Neural cell (in vitro differentiated cells): ENCODE measurements around the gene HEBP1. TPM values are rescaled to one million over a fixed set of nuclear protein-coding genes. Genes with fewer than 3 reads are reported as not detected.

ENCODE experiments used
- H2AFZ ChIP-seq: fragments of 200-600, 300-800 bp; sonication (generic), shearing (Covaris generic); 2 replicates; pipeline ENCODE4 v1.6.0; 2014; ENCODE audit warnings: low read depth, mild to moderate bottlenecking, antibody characterized with exemption, low read length, moderate library complexity
- H3F3A ChIP-seq: fragments of 200-600 bp; shearing (Covaris generic); 2 replicates; pipeline ENCODE4 v1.6.1; 2016; ENCODE audit warnings: mild to moderate bottlenecking, moderate library complexity, mixed read lengths, antibody characterized with exemption, low read length; ENCODE audit not compliant: insufficient read depth, poor library complexity, severe bottlenecking
- H3K27ac ChIP-seq: fragments of 200-600, 300-800 bp; sonication (generic), shearing (Covaris generic); 2 replicates; pipeline ENCODE4 v1.5.1; 2014; ENCODE audit warnings: mild to moderate bottlenecking, low read length, moderate library complexity
- H3K27me3 ChIP-seq: fragments of 300-800, 200-600 bp; sonication (generic), shearing (Covaris generic); 2 replicates; pipeline ENCODE4 v1.6.0; 2014; ENCODE audit warnings: mild to moderate bottlenecking, low read depth, low read length, moderate library complexity; ENCODE audit not compliant: insufficient read depth
- H3K36me3 ChIP-seq: fragments of 300-800, 200-600 bp; sonication (generic), shearing (Covaris generic); 2 replicates; pipeline ENCODE4 v1.5.1; 2014; ENCODE audit warnings: mild to moderate bottlenecking, antibody characterized with exemption, low read length, moderate library complexity; ENCODE audit not compliant: insufficient read depth
- H3K4me2 ChIP-seq: fragments of 300-800, 200-600 bp; sonication (generic), shearing (Covaris generic); 2 replicates; pipeline ENCODE4 v1.6.0; 2014; ENCODE audit warnings: mild to moderate bottlenecking, low read length
- H3K4me3 ChIP-seq: fragments of 300-800, 200-600 bp; sonication (generic), shearing (Covaris generic); 2 replicates; pipeline ENCODE4 v1.5.1; 2014; ENCODE audit warnings: mild to moderate bottlenecking, low read length, moderate library complexity
- H3K79me2 ChIP-seq: fragments of 200-600 bp; shearing (Covaris generic); replicated peaks from 2 replicates; pipeline ENCODE4 v1.6.0; 2014; ENCODE audit warnings: mild to moderate bottlenecking, low read length, moderate library complexity; ENCODE audit not compliant: insufficient read depth
- H3K9ac ChIP-seq: fragments of 300-800, 200-600 bp; sonication (generic), shearing (Covaris generic); 2 replicates; pipeline ENCODE4 v1.6.1; 2016; ENCODE audit warnings: mild to moderate bottlenecking, low read length, mixed read lengths
- H3K9me2 ChIP-seq: fragments of 200-600 bp; shearing (Covaris generic); 2 replicates; pipeline ENCODE4 v1.6.1; 2016; ENCODE audit warnings: mild to moderate bottlenecking, low read length, mixed read lengths; ENCODE audit not compliant: insufficient read depth
- H3K9me3 ChIP-seq: fragments of 200-600, 300-800 bp; sonication (generic), shearing (Covaris generic); 2 replicates; pipeline ENCODE4 v1.6.1; 2016; ENCODE audit warnings: mild to moderate bottlenecking, mixed run types, low read length, moderate library complexity, mixed read lengths
- H4K20me1 ChIP-seq: fragments of 200-600 bp; shearing (Covaris generic); 2 replicates; pipeline ENCODE4 v1.6.1; 2016; ENCODE audit warnings: mild to moderate bottlenecking, mixed run types; ENCODE audit not compliant: insufficient read depth
- EP300 ChIP-seq: fragments of 450-650 bp; conservative IDR thresholded peaks from 2 replicates; pipeline ENCODE4 v1.6.1; 2014; ENCODE audit warnings: antibody characterized with exemption, mild to moderate bottlenecking, moderate library complexity; ENCODE audit not compliant: poor library complexity, severe bottlenecking
- EZH2 ChIP-seq: fragments of 200-600, 300-800 bp; shearing (Covaris generic), sonication (generic); IDR thresholded peaks from 2 replicates; pipeline ENCODE4 v1.6.1; 2014; ENCODE audit warnings: antibody characterized with exemption, low read length, borderline replicate concordance, mild to moderate bottlenecking; ENCODE audit not compliant: insufficient read depth, poor library complexity, severe bottlenecking
- MXI1 ChIP-seq: fragments of 450-650 bp; conservative IDR thresholded peaks from 2 replicates; pipeline ENCODE4 v1.6.1; 2014; ENCODE audit warnings: antibody characterized with exemption, mild to moderate bottlenecking; ENCODE audit not compliant: poor library complexity, severe bottlenecking
- RAD21 ChIP-seq: fragments of 450-650 bp; conservative IDR thresholded peaks from 2 replicates; pipeline ENCODE4 v1.6.1; 2014; ENCODE audit warnings: antibody characterized with exemption, mild to moderate bottlenecking, moderate library complexity
- SMC3 ChIP-seq: fragments of 450-650 bp; conservative IDR thresholded peaks from 2 replicates; pipeline ENCODE4 v1.6.1; 2014; ENCODE audit warnings: antibody characterized with exemption, mild to moderate bottlenecking, moderate library complexity; ENCODE audit not compliant: poor library complexity
- TAF1 ChIP-seq: IDR thresholded peaks from 2 replicates; pipeline ENCODE4 v1.6.1; 2012; ENCODE audit warnings: low read depth
- polyA plus RNA-seq: library from polyadenylated mRNA; depleted of rRNA; stranded (reverse); fragments of >200 nt; gene quantifications from 2 replicates; pipeline ENCODE4 v1.2.3, GENCODE V29; 2014
- TF ChIP-seq, protein P1 (sequence below): IDR thresholded peaks from 2 replicates; pipeline ENCODE4 v1.6.1; 2012; ENCODE audit warnings: borderline replicate concordance
- TF ChIP-seq, protein P2 (sequence below): fragments of 450-650 bp; IDR thresholded peaks from 2 replicates; pipeline ENCODE4 v1.5.1; 2014; ENCODE audit warnings: antibody characterized with exemption, mild to moderate bottlenecking, moderate library complexity; ENCODE audit not compliant: poor library complexity, severe bottlenecking

HEBP1 gene
- polyA plus RNA-seq, 1 donor from 2014 or later: 1.2 TPM

DNA sequence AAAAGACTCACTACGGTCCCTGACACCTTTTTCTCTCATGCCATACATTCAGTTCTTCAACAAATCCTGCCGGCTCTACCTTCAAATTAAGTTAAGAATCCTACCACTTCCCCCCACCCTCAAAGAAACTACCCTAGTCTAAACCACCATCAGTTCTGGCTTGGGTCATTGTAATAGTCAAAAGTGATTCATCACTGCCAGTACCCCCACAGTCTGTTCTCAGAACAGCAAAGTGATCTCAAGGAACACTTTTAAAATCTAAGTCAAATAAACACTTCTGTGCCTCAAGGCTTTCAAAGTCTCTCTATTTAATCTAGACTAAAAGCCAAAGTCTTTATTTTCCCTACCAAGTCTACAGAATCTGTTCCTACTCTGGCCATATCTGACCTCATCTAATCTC is 32.1 kb upstream of the HEBP1 start:
- H2AFZ ChIP-seq: no peak overlapping the region
- H3K9me3 ChIP-seq: no peaks in the 10 kb centered on the region
- no peak overlapping the region for H3K9ac ChIP-seq
- no peaks in the 10 kb centered on the region for H3K79me2 ChIP-seq
- no peaks in the 10 kb centered on the region for H3F3A ChIP-seq
- no peak overlapping the region for H3K4me3 ChIP-seq
- no peak overlapping the region for H3K4me2 ChIP-seq
- H4K20me1 ChIP-seq: no peaks in the 10 kb centered on the region
- H3K27me3 ChIP-seq: no peaks in the 10 kb centered on the region
- H3K9me2 ChIP-seq: no peaks in the 10 kb centered on the region
- no peak overlapping the region for H3K27ac ChIP-seq
- no peaks in the 10 kb centered on the region for H3K36me3 ChIP-seq
- TF ChIP-seq, protein P1, sequence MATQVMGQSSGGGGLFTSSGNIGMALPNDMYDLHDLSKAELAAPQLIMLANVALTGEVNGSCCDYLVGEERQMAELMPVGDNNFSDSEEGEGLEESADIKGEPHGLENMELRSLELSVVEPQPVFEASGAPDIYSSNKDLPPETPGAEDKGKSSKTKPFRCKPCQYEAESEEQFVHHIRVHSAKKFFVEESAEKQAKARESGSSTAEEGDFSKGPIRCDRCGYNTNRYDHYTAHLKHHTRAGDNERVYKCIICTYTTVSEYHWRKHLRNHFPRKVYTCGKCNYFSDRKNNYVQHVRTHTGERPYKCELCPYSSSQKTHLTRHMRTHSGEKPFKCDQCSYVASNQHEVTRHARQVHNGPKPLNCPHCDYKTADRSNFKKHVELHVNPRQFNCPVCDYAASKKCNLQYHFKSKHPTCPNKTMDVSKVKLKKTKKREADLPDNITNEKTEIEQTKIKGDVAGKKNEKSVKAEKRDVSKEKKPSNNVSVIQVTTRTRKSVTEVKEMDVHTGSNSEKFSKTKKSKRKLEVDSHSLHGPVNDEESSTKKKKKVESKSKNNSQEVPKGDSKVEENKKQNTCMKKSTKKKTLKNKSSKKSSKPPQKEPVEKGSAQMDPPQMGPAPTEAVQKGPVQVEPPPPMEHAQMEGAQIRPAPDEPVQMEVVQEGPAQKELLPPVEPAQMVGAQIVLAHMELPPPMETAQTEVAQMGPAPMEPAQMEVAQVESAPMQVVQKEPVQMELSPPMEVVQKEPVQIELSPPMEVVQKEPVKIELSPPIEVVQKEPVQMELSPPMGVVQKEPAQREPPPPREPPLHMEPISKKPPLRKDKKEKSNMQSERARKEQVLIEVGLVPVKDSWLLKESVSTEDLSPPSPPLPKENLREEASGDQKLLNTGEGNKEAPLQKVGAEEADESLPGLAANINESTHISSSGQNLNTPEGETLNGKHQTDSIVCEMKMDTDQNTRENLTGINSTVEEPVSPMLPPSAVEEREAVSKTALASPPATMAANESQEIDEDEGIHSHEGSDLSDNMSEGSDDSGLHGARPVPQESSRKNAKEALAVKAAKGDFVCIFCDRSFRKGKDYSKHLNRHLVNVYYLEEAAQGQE: no peak
- TF ChIP-seq TAF1 (no peak), SMC3 (no peak), EZH2 (no peak), EP300 (no peak), RAD21 (no peak)
- TF ChIP-seq, protein P2, sequence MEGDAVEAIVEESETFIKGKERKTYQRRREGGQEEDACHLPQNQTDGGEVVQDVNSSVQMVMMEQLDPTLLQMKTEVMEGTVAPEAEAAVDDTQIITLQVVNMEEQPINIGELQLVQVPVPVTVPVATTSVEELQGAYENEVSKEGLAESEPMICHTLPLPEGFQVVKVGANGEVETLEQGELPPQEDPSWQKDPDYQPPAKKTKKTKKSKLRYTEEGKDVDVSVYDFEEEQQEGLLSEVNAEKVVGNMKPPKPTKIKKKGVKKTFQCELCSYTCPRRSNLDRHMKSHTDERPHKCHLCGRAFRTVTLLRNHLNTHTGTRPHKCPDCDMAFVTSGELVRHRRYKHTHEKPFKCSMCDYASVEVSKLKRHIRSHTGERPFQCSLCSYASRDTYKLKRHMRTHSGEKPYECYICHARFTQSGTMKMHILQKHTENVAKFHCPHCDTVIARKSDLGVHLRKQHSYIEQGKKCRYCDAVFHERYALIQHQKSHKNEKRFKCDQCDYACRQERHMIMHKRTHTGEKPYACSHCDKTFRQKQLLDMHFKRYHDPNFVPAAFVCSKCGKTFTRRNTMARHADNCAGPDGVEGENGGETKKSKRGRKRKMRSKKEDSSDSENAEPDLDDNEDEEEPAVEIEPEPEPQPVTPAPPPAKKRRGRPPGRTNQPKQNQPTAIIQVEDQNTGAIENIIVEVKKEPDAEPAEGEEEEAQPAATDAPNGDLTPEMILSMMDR: no peak

DNA sequence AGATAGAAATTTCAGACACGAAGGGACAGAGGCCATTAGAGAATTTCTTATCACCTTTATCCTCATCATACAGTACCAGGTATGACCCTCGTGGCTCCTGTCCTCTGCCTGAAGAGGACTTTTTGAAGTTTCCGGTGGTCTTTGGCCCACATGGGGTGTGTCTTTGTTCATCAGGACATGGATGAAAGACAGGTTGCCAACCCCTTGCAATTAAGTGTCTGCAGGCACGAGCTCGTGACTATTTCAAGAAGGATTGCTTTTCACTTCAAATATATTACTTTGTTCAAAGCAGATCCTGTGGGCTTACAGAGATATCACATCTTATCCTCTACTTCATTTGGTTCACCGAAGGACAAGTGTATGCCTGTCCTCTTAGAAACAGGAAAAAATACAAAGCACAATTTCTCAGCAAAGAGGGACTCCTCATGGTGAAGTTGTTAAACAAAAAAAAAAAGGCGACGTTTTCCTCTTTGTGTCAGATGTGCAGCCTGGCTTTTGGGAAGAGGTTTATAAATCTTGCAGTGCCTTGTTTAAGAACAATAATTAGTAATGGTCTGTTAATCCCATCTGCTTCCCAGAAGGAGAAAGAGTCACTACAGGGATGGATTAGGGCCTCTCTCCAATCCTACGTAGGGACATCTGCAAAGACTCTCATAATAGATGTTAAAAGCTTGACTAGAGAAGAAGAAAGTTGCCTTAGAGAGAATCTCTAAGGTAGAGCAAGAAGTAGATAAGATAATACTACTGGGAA is 30.7 kb upstream of the HEBP1 start:
- H3K9me2 ChIP-seq: no peaks in the 10 kb centered on the region
- H3K9ac ChIP-seq: no peak overlapping the region
- no peak overlapping the region for H3K4me2 ChIP-seq
- no peak for TF ChIP-seq TAF1
- TF ChIP-seq MXI1: no peak
- no peak for TF ChIP-seq EP300
- H3F3A ChIP-seq: no peaks in the 10 kb centered on the region
- no peaks in the 10 kb centered on the region for H3K36me3 ChIP-seq
- H3K27me3 ChIP-seq: no peaks in the 10 kb centered on the region
- H3K4me3 ChIP-seq: no peak overlapping the region
- no peak overlapping the region for H2AFZ ChIP-seq
- no peaks in the 10 kb centered on the region for H3K9me3 ChIP-seq
- no peaks in the 10 kb centered on the region for H3K79me2 ChIP-seq
- no peaks in the 10 kb centered on the region for H4K20me1 ChIP-seq
- H3K27ac ChIP-seq: no peak overlapping the region
